ENCODE data around the gene EHMT1. TPM values are rescaled to one million over a fixed set of nuclear protein-coding genes. Genes with fewer than 3 reads are reported as not detected.

The EHMT1 gene
- total and polyA plus RNA-seq, 2 of the 8 experiments (the other 6 are each of a cell fraction or from before 2014, with no cell fraction given) = 95.7 to 163 TPM

- TF ChIP-seq NANOG (IDR thresholded peaks at IDR 0.05; ENCODE audit: insufficient read depth, low read depth, low read length, poor library complexity, severe bottlenecking) (no peak), ATF2 (IDR thresholded peaks at IDR 0.05; ENCODE audit: low read length) (no peak), HDAC2 (IDR thresholded peaks at IDR 0.05; ENCODE audit: borderline replicate concordance in 1 of 2, low read depth in 2 of 2, low read length in 2 of 2) (no peak), TAF7 (optimal IDR thresholded peaks at IDR 0.05; ENCODE audit: borderline replicate concordance, low read depth, low read length) (no peak)
Observed at GRCh38 chr9:137670391-137671195, 51.8 kb downstream of the EHMT1 start (continued).

Data from H1 (cell line).